ENCODE results near the gene NT5DC1.

Gene NT5DC1

GRCh38 chr6:116100419-116101301 lies at the start of gene NT5DC1:
NT5DC1 (plus strand) TSS chr6:116100853; CDS start chr6:116100931, 78 bp downstream.
- DNase-seq (ENCODE audit: low read depth in 2 of 2): peak; percentile 43 to 72

GRCh38 chr6:116051244-116051643 lies 49.4 kb upstream of the NT5DC1 start:
- no peak for DNase-seq (ENCODE audit: low read depth in 2 of 2)

- DNase-seq (ENCODE audit: low read depth in 2 of 2): no peak
These were observed 45.1 kb upstream of the NT5DC1 start for GRCh38 chr6:116055513-116055912.

GRCh38 chr6:116057766-116058165 lies 42.9 kb upstream of the NT5DC1 start:
- no peak for DNase-seq (ENCODE audit: low read depth in 2 of 2)

- DNase-seq (ENCODE audit: low read depth in 2 of 2): no peak
These were observed 40.7 kb upstream of the NT5DC1 start for GRCh38 chr6:116059713-116060571.

- DNase-seq (ENCODE audit: low read depth in 2 of 2): no peak
These were observed 39.9 kb upstream of the NT5DC1 start, which contains the start of gene FRK for GRCh38 chr6:116060572-116061283. FRK (minus strand) TSS chr6:116060891; CDS start chr6:116060311, 580 bp downstream.

- no peak for DNase-seq (ENCODE audit: low read depth in 2 of 2)
These were observed 38.2 kb upstream of the NT5DC1 start for GRCh38 chr6:116062496-116062895.

- no peak for DNase-seq (ENCODE audit: low read depth in 2 of 2)
These were observed 36.0 kb upstream of the NT5DC1 start for GRCh38 chr6:116064666-116065065.

- DNase-seq (ENCODE audit: low read depth in 2 of 2): no peak
These were observed 33.9 kb upstream of the NT5DC1 start for GRCh38 chr6:116066789-116067188.

- DNase-seq (ENCODE audit: low read depth in 2 of 2): no peak
These were observed 30.6 kb upstream of the NT5DC1 start for GRCh38 chr6:116070101-116070500.

GRCh38 chr6:116070616-116071389 lies 29.9 kb upstream of the NT5DC1 start:
- no peak for DNase-seq (ENCODE audit: low read depth in 2 of 2)

GRCh38 chr6:116072368-116072767 lies 28.3 kb upstream of the NT5DC1 start:
- DNase-seq (ENCODE audit: low read depth in 2 of 2): no peak

- no peak for DNase-seq (ENCODE audit: low read depth in 2 of 2)
These were observed 26.8 kb upstream of the NT5DC1 start for GRCh38 chr6:116073765-116074440.

GRCh38 chr6:116074732-116075390 lies 25.8 kb upstream of the NT5DC1 start:
- DNase-seq (ENCODE audit: low read depth in 2 of 2): no peak

GRCh38 chr6:116078522-116078921 lies 22.1 kb upstream of the NT5DC1 start:
- no peak for DNase-seq (ENCODE audit: low read depth in 2 of 2)

- no peak for DNase-seq (ENCODE audit: low read depth in 2 of 2)
These were observed 21.7 kb upstream of the NT5DC1 start for GRCh38 chr6:116078945-116079344.

- DNase-seq (ENCODE audit: low read depth in 2 of 2): no peak
These were observed 17.6 kb upstream of the NT5DC1 start for GRCh38 chr6:116083052-116083451.

- no peak for DNase-seq (ENCODE audit: low read depth in 2 of 2)
These were observed 16.4 kb upstream of the NT5DC1 start for GRCh38 chr6:116084284-116084683.

GRCh38 chr6:116087437-116088027 lies 13.1 kb upstream of the NT5DC1 start:
- DNase-seq (ENCODE audit: low read depth in 2 of 2): no peak

GRCh38 chr6:116088946-116089345 lies 11.7 kb upstream of the NT5DC1 start:
- no peak for DNase-seq (ENCODE audit: low read depth in 2 of 2)

Measured in stimulated activated CD4-positive, alpha-beta T cell treated with anti-CD3 and anti-CD28 coated beads, Interleukin-1b, Interleukin-23, amount 100 ng/mL, for 1 hour (primary cell).